ENCODE data around the gene CHTF8. TPM values are rescaled to one million over a fixed set of nuclear protein-coding genes. Genes with fewer than 3 reads are reported as not detected.
A peak's percentile ranks its signal among the peaks of the same experiment; 100 is the strongest.

The CHTF8 gene
- total RNA-seq, 1 experiment from 2014 or later = 119 TPM

- no peaks in the 10 kb centered on the region for H3K27me3 Mint-ChIP-seq (ENCODE audit: insufficient read depth, unreplicated experiment)
- intact Hi-C loops (cut with micrococcal nuclease; ENCODE audit: unreplicated experiment) = loop anchor here (10.0 kb wide), 1 partner anchor 575 kb away; the partner anchor contains the start of gene ZFP90
- H3K4me3 ChIP-seq (ENCODE audit: low read depth, low read length) = no peak overlapping the region
- no TSS peak for BruUV-seq (replicated peaks)
- CTCF ChIA-PET = no interaction called here
- H3K27ac Mint-ChIP-seq (ENCODE audit: unreplicated experiment) = no peak overlapping the region
- no peak for DNase-seq
- no peaks in the 10 kb centered on the region for H3K9me3 ChIP-seq
- peaks cover 9% of the 10 kb centered on the region for H3K4me1 ChIP-seq
- TF ChIP-seq, protein P1, sequence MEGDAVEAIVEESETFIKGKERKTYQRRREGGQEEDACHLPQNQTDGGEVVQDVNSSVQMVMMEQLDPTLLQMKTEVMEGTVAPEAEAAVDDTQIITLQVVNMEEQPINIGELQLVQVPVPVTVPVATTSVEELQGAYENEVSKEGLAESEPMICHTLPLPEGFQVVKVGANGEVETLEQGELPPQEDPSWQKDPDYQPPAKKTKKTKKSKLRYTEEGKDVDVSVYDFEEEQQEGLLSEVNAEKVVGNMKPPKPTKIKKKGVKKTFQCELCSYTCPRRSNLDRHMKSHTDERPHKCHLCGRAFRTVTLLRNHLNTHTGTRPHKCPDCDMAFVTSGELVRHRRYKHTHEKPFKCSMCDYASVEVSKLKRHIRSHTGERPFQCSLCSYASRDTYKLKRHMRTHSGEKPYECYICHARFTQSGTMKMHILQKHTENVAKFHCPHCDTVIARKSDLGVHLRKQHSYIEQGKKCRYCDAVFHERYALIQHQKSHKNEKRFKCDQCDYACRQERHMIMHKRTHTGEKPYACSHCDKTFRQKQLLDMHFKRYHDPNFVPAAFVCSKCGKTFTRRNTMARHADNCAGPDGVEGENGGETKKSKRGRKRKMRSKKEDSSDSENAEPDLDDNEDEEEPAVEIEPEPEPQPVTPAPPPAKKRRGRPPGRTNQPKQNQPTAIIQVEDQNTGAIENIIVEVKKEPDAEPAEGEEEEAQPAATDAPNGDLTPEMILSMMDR (IDR thresholded peaks at IDR 0.05; ENCODE audit: insufficient read depth in 1 of 2, low read depth in 1 of 2, low read length in 1 of 2, severe bottlenecking in 1 of 2, unreplicated experiment in 1 of 2) = no peak
- no peaks in the 10 kb centered on the region for H3K9me3 Mint-ChIP-seq (ENCODE audit: unreplicated experiment)
- H3K36me3 Mint-ChIP-seq (ENCODE audit: insufficient read depth, unreplicated experiment) = peaks cover 22% of the 10 kb centered on the region
- peaks cover 7% of the 10 kb centered on the region for H3K4me1 Mint-ChIP-seq (ENCODE audit: low read depth, unreplicated experiment)
- H3K4me3 Mint-ChIP-seq (ENCODE audit: unreplicated experiment) = no peak overlapping the region
- POLR2A ChIA-PET = no interaction called here
- H3K27me3 ChIP-seq (replicated peaks; ENCODE audit: control insufficient read depth, insufficient read depth, low read length) = no peaks in the 10 kb centered on the region
- no peaks in the 10 kb centered on the region for H3K36me3 ChIP-seq (ENCODE audit: control insufficient read depth, insufficient read depth, low read length)
These were observed 22.7 kb downstream of the CHTF8 start for GRCh38 chr16:69109486-69110270.

GRCh38 chr16:69108905-69109252, 23.5 kb downstream of the CHTF8 start:
- TF ChIP-seq, protein P1 (IDR thresholded peaks at IDR 0.05; ENCODE audit: insufficient read depth in 1 of 2, low read depth in 1 of 2, low read length in 1 of 2, severe bottlenecking in 1 of 2, unreplicated experiment in 1 of 2) = no peak
- peaks cover 9% of the 10 kb centered on the region for H3K4me1 ChIP-seq
- no peak for DNase-seq
- no peak overlapping the region for H3K4me3 ChIP-seq (ENCODE audit: low read depth, low read length)
- intact Hi-C loops (cut with micrococcal nuclease; ENCODE audit: unreplicated experiment) = loop anchor here (10.0 kb wide), 1 partner anchor 574 kb away; the partner anchor contains the start of gene ZFP90
- H3K9me3 Mint-ChIP-seq (ENCODE audit: unreplicated experiment) = no peaks in the 10 kb centered on the region
- H3K27ac Mint-ChIP-seq (ENCODE audit: unreplicated experiment) = no peak overlapping the region
- CTCF ChIA-PET = no interaction called here
- H3K27me3 Mint-ChIP-seq (ENCODE audit: insufficient read depth, unreplicated experiment) = no peaks in the 10 kb centered on the region
- H3K36me3 ChIP-seq (ENCODE audit: control insufficient read depth, insufficient read depth, low read length) = no peaks in the 10 kb centered on the region
- no TSS peak for BruUV-seq (replicated peaks)
- H3K9me3 ChIP-seq = no peaks in the 10 kb centered on the region
- H3K27me3 ChIP-seq (replicated peaks; ENCODE audit: control insufficient read depth, insufficient read depth, low read length) = no peaks in the 10 kb centered on the region
- H3K4me1 Mint-ChIP-seq (ENCODE audit: low read depth, unreplicated experiment) = peaks cover 7% of the 10 kb centered on the region
- H3K36me3 Mint-ChIP-seq (ENCODE audit: insufficient read depth, unreplicated experiment) = peaks cover 22% of the 10 kb centered on the region
- POLR2A ChIA-PET = no interaction called here
- H3K4me3 Mint-ChIP-seq (ENCODE audit: unreplicated experiment) = peak overlapping the region; percentile 22

DNA sequence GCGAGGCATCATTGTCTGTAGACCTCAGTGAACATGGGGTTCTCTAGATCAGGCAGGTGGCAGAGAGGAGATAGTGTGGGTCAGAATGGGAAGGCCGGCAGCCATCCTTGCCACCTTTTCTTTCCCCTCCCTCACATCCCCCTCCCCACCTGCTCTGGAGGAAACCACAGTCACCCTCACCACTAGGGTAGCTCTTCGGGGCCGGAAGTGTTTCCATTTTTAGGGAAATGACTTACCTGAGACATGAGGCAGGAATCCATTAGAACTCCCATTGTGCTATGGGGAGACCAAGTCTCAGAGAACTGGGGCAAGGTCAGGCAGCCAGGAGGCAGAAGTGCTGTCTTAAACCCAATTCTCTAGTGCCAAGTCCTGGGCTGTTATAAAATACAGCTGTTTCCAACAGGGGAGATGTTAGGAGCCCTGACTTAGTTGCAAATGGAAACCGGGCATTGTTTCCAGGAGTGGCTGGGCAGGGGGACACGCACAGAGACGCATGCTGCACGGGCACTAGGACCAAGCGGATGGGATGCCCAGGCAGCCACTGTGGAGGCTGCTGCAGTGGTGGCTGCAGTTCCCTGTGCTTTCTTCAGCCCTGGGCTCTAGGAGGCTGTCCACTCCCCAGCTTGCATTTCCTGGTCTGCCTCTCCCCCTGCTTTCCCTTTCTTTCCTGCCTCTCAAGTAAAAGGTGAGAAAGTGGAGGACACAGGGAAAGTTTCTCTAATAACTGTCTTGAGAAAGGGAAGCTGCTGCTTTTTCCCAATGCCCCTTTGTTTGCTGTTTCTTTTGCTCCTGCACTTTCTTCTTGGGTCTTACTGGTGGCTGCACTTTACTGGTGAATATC, 24.1 kb downstream of the CHTF8 start:
- H3K4me3 Mint-ChIP-seq (ENCODE audit: unreplicated experiment) = peak overlapping the region; percentile 22
- H3K27me3 ChIP-seq (replicated peaks; ENCODE audit: control insufficient read depth, insufficient read depth, low read length) = no peaks in the 10 kb centered on the region
- no TSS peak for BruUV-seq (replicated peaks)
- POLR2A ChIA-PET = no interaction called here
- intact Hi-C loops (cut with micrococcal nuclease; ENCODE audit: unreplicated experiment) = loop anchor here (10.0 kb wide), 1 partner anchor 573 kb away; the partner anchor contains the start of gene ZFP90
- CTCF ChIA-PET = no interaction called here
- H3K27ac Mint-ChIP-seq (ENCODE audit: unreplicated experiment) = no peak overlapping the region
- peaks cover 8% of the 10 kb centered on the region for H3K4me1 Mint-ChIP-seq (ENCODE audit: low read depth, unreplicated experiment)
- peaks cover 22% of the 10 kb centered on the region for H3K36me3 Mint-ChIP-seq (ENCODE audit: insufficient read depth, unreplicated experiment)
- TF ChIP-seq, protein P1 (IDR thresholded peaks at IDR 0.05; ENCODE audit: insufficient read depth in 1 of 2, low read depth in 1 of 2, low read length in 1 of 2, severe bottlenecking in 1 of 2, unreplicated experiment in 1 of 2) = no peak
- DNase-seq = no peak
- no peak overlapping the region for H3K4me3 ChIP-seq (ENCODE audit: low read depth, low read length)
- H3K4me1 ChIP-seq = peaks cover 9% of the 10 kb centered on the region
- H3K9me3 Mint-ChIP-seq (ENCODE audit: unreplicated experiment) = no peaks in the 10 kb centered on the region
- no peaks in the 10 kb centered on the region for H3K27me3 Mint-ChIP-seq (ENCODE audit: insufficient read depth, unreplicated experiment)
- no peaks in the 10 kb centered on the region for H3K9me3 ChIP-seq
- no peaks in the 10 kb centered on the region for H3K36me3 ChIP-seq (ENCODE audit: control insufficient read depth, insufficient read depth, low read length)

Data from Caco-2 (cell line).